ENCODE data around the gene RUVBL2. TPM values are rescaled to one million over a fixed set of nuclear protein-coding genes. Genes with fewer than 3 reads are reported as not detected.
A peak's percentile ranks its signal among the peaks of the same experiment; 100 is the strongest.

Gene RUVBL2
- total RNA-seq, 1 donor from 2014 or later: 81.5 TPM

- TF ChIP-seq CTCF (IDR thresholded peaks at IDR 0.05; ENCODE audit: unreplicated experiment): no peak
- Mint-ChIP-seq H3K36me3 (ENCODE audit: insufficient read depth) (peaks cover 8% of the 10 kb centered on the region), H3K27ac (no peak overlapping the region), H3K27me3 (no peaks in the 10 kb centered on the region), H3K9me3 (ENCODE audit: low read depth) (no peaks in the 10 kb centered on the region), H3K4me3 (ENCODE audit: low read depth) (no peak overlapping the region), H3K4me1 (ENCODE audit: low read depth) (no peaks in the 10 kb centered on the region)
- DNase-seq (ENCODE audit: low spot score, unreplicated experiment): no peak
Measured at GRCh38 chr19:49004964-49005614, 11.4 kb downstream of the RUVBL2 start.

GRCh38 chr19:49006905-49007304 lies 13.2 kb downstream of the RUVBL2 start:
- H3K4me1 Mint-ChIP-seq (ENCODE audit: low read depth): no peaks in the 10 kb centered on the region
- no peak overlapping the region for H3K27ac Mint-ChIP-seq
- H3K9me3 Mint-ChIP-seq (ENCODE audit: low read depth): no peaks in the 10 kb centered on the region
- peaks cover 10% of the 10 kb centered on the region for H3K36me3 Mint-ChIP-seq (ENCODE audit: insufficient read depth)
- TF ChIP-seq CTCF (IDR thresholded peaks at IDR 0.05; ENCODE audit: unreplicated experiment): no peak
- H3K27me3 Mint-ChIP-seq: no peaks in the 10 kb centered on the region
- no peak overlapping the region for H3K4me3 Mint-ChIP-seq (ENCODE audit: low read depth)
- no peak for DNase-seq (ENCODE audit: low spot score, unreplicated experiment)

GRCh38 chr19:49009828-49010227 lies 16.1 kb downstream of the RUVBL2 start:
- no peaks in the 10 kb centered on the region for H3K27me3 Mint-ChIP-seq
- peaks cover 14% of the 10 kb centered on the region for H3K36me3 Mint-ChIP-seq (ENCODE audit: insufficient read depth)
- no peak overlapping the region for H3K4me3 Mint-ChIP-seq (ENCODE audit: low read depth)
- H3K27ac Mint-ChIP-seq: no peak overlapping the region
- H3K4me1 Mint-ChIP-seq (ENCODE audit: low read depth): no peaks in the 10 kb centered on the region
- no peaks in the 10 kb centered on the region for H3K9me3 Mint-ChIP-seq (ENCODE audit: low read depth)
- no peak for TF ChIP-seq CTCF (IDR thresholded peaks at IDR 0.05; ENCODE audit: unreplicated experiment)
- no peak for DNase-seq (ENCODE audit: low spot score, unreplicated experiment)

- no peak for DNase-seq (ENCODE audit: low spot score, unreplicated experiment)
- no peak overlapping the region for H3K4me3 Mint-ChIP-seq (ENCODE audit: low read depth)
- H3K27ac Mint-ChIP-seq: peak overlapping the region; percentile 65
- H3K9me3 Mint-ChIP-seq (ENCODE audit: low read depth): no peaks in the 10 kb centered on the region
- TF ChIP-seq CTCF (IDR thresholded peaks at IDR 0.05; ENCODE audit: unreplicated experiment): no peak
- H3K27me3 Mint-ChIP-seq: no peaks in the 10 kb centered on the region
- H3K36me3 Mint-ChIP-seq (ENCODE audit: insufficient read depth): peaks cover 13% of the 10 kb centered on the region
- no peaks in the 10 kb centered on the region for H3K4me1 Mint-ChIP-seq (ENCODE audit: low read depth)
Measured at GRCh38 chr19:49010453-49010852, 16.8 kb downstream of the RUVBL2 start.

- Mint-ChIP-seq H3K27me3 (no peaks in the 10 kb centered on the region), H3K9me3 (ENCODE audit: low read depth) (no peaks in the 10 kb centered on the region), H3K36me3 (ENCODE audit: insufficient read depth) (peaks cover 18% of the 10 kb centered on the region), H3K27ac (no peak overlapping the region), H3K4me3 (ENCODE audit: low read depth) (no peak overlapping the region), H3K4me1 (ENCODE audit: low read depth) (no peaks in the 10 kb centered on the region)
- TF ChIP-seq CTCF (IDR thresholded peaks at IDR 0.05; ENCODE audit: unreplicated experiment): no peak
- DNase-seq (ENCODE audit: low spot score, unreplicated experiment): no peak
Measured at GRCh38 chr19:49011194-49011593, 17.5 kb downstream of the RUVBL2 start.

Data from progenitor cell of endocrine pancreas (in vitro differentiated cells).